ENCODE data around the gene CCL22.

Gene CCL22

GRCh38 chr16:57335366-57335765, 23.2 kb upstream of the CCL22 start (continued):
- no peak for TF ChIP-seq REPIN1 (tag by site-specific recombination; IDR thresholded peaks at IDR 0.05; ENCODE audit: low read depth)

- TF ChIP-seq ZNF239 (tag by site-specific recombination; IDR thresholded peaks at IDR 0.05), result no peak
- TF ChIP-seq ZNF548 (tag by site-specific recombination; IDR thresholded peaks at IDR 0.05), result no peak
- TF ChIP-seq ZBTB10 (tag by site-specific recombination; IDR thresholded peaks at IDR 0.05), result no peak
- Histone ChIP-seq H3K27ac (ENCODE audit: extremely low read depth, low read depth, low read length) (no peak overlapping the region), H3K4me1 (ENCODE audit: control insufficient read depth, insufficient read depth, low read length) (peaks cover 5% of the 10 kb centered on the region), H3K4me3 (ENCODE audit: low read depth, low read length) (no peak overlapping the region), H3K9me3 (ENCODE audit: control insufficient read depth, insufficient read depth, low read depth, low read length) (no peaks in the 10 kb centered on the region), H3K36me3 (ENCODE audit: control insufficient read depth in 2 of 2, insufficient read depth in 1 of 2, low read length in 2 of 2) (no peaks in the 10 kb centered on the region)
- ChIA-PET POLR2A (interaction anchor here (0.7 to 1.1 kb wide), 2 partner anchors 10 to 245 kb away, joined by 3 to 4 read pairs; no protein-coding TSS in a partner anchor), CTCF (interaction anchor here (0.6 to 1.9 kb wide), 4 partner anchors 40 to 861 kb away, joined by 3 to 10 read pairs (median 4); no protein-coding TSS in a partner anchor)
Measured at GRCh38 chr16:57341062-57341440, 17.5 kb upstream of the CCL22 start.

GRCh38 chr16:57341441-57342303, 16.9 kb upstream of the CCL22 start:
- no peaks in the 10 kb centered on the region for H3K36me3 ChIP-seq (ENCODE audit: control insufficient read depth in 2 of 2, insufficient read depth in 1 of 2, low read length in 2 of 2)
- no peak overlapping the region for H3K27ac ChIP-seq (ENCODE audit: extremely low read depth, low read depth, low read length)
- H3K4me1 ChIP-seq (ENCODE audit: control insufficient read depth, insufficient read depth, low read length), result peaks cover 5% of the 10 kb centered on the region
- no peak overlapping the region for H3K4me3 ChIP-seq (ENCODE audit: low read depth, low read length)
- no peaks in the 10 kb centered on the region for H3K9me3 ChIP-seq (ENCODE audit: control insufficient read depth, insufficient read depth, low read depth, low read length)
- CTCF ChIA-PET, result interaction anchor here (1.2 to 1.9 kb wide), 3 partner anchors 41 to 81 kb away, joined by 3 to 10 read pairs (median 4); no protein-coding TSS in a partner anchor
- POLR2A ChIA-PET, result interaction anchor here (0.7 to 1.1 kb wide), 2 partner anchors 11 to 244 kb away, joined by 3 to 4 read pairs; no protein-coding TSS in a partner anchor
- TF ChIP-seq ZNF510 (tag by site-specific recombination; IDR thresholded peaks at IDR 0.05; ENCODE audit: insufficient replicate concordance), result no peak
- 0 out of 2 replicates have a peak, but pooled peaks have one; percentile 33 for TF ChIP-seq ZXDB (tag by site-specific recombination; IDR thresholded peaks at IDR 0.05)
- TF ChIP-seq EGR2 (tag by site-specific recombination; IDR thresholded peaks at IDR 0.05; ENCODE audit: low read depth), result no peak
- no peak for TF ChIP-seq ZNF211 (tag by site-specific recombination; IDR thresholded peaks at IDR 0.05; ENCODE audit: low read depth)
- no peak for TF ChIP-seq ZNF561 (tag by site-specific recombination; IDR thresholded peaks at IDR 0.05; ENCODE audit: borderline replicate concordance)
- TF ChIP-seq KLF7 (tag by site-specific recombination; IDR thresholded peaks at IDR 0.05; ENCODE audit: borderline replicate concordance), result no peak
- no peak for TF ChIP-seq ZNF747 (tag by site-specific recombination; IDR thresholded peaks at IDR 0.05)
- no peak for TF ChIP-seq ZNF404 (tag by site-specific recombination; IDR thresholded peaks at IDR 0.05)
- TF ChIP-seq KLF16 (tag by site-specific recombination; IDR thresholded peaks at IDR 0.05), result no peak
- no peak for TF ChIP-seq ZNF174 (tag by site-specific recombination; IDR thresholded peaks at IDR 0.05)
- TF ChIP-seq ZEB2 (tag by site-specific recombination; IDR thresholded peaks at IDR 0.05), result no peak
- TF ChIP-seq TCF7L2 (IDR thresholded peaks at IDR 0.05; ENCODE audit: borderline replicate concordance, low read depth, low read length), result no peak
- no peak for TF ChIP-seq ZFP69B (tag by site-specific recombination; IDR thresholded peaks at IDR 0.05)
- TF ChIP-seq ZNF701 (tag by site-specific recombination; IDR thresholded peaks at IDR 0.05), result no peak
- TF ChIP-seq ZNF776 (tag by site-specific recombination; IDR thresholded peaks at IDR 0.05; ENCODE audit: borderline replicate concordance), result no peak
- TF ChIP-seq ZNF843 (tag by site-specific recombination; IDR thresholded peaks at IDR 0.05), result 0 out of 2 replicates have a peak, but pooled peaks have one; percentile 17
- TF ChIP-seq ZNF624 (tag by site-specific recombination; IDR thresholded peaks at IDR 0.05), result no peak
- TF ChIP-seq PRDM6 (tag by site-specific recombination; IDR thresholded peaks at IDR 0.05), result peak; percentile 69; the same call in 1 of the 2 replicates
- no peak for TF ChIP-seq HOXA7 (CRISPR knock-in tag; IDR thresholded peaks at IDR 0.05; ENCODE audit: borderline replicate concordance)
- no peak for TF ChIP-seq ZNF114 (tag by site-specific recombination; IDR thresholded peaks at IDR 0.05)
- TF ChIP-seq ZNF830 (tag by site-specific recombination; IDR thresholded peaks at IDR 0.05; ENCODE audit: low read depth), result no peak
- no peak for TF ChIP-seq ZNF488 (tag by site-specific recombination; IDR thresholded peaks at IDR 0.05)
- TF ChIP-seq ZNF133 (tag by site-specific recombination; IDR thresholded peaks at IDR 0.05), result no peak
- no peak for TF ChIP-seq PRDM1 (tag by site-specific recombination; IDR thresholded peaks at IDR 0.05)
- no peak for TF ChIP-seq BCL11A (tag by site-specific recombination; IDR thresholded peaks at IDR 0.05; ENCODE audit: low read depth)

All from HEK293 (cell line).